ENCODE measurements around the gene TMEM98. TPM values are rescaled to one million over a fixed set of nuclear protein-coding genes. Genes with fewer than 3 reads are reported as not detected.
"Not testable (repeated sequence)": the region's sequence is repeated elsewhere in the genome, so short reads cannot be mapped to it uniquely, and the experiment has no call there.

The TMEM98 gene
- total RNA-seq, 2 donors from 2014 or later: 0.59 to 0.76 TPM

GRCh38 chr17:32955155-32955554, 27.2 kb downstream of the TMEM98 start:
- no peak for DNase-seq (ENCODE audit: low spot score)
- H3K4me3 Mint-ChIP-seq: no peak overlapping the region
- H3K9me3 Mint-ChIP-seq: no peaks in the 10 kb centered on the region
- peaks cover 14 to 44% of the 10 kb centered on the region in 2 donors for H3K27me3 Mint-ChIP-seq
- ATAC-seq: no peak
- H3K4me1 Mint-ChIP-seq (ENCODE audit: low read depth in 2 of 2): no peaks in the 10 kb centered on the region
- no peaks in the 10 kb centered on the region for H3K36me3 Mint-ChIP-seq
- no peak overlapping the region for H3K27ac Mint-ChIP-seq

- H3K4me3 Mint-ChIP-seq: no peak overlapping the region
- no peaks in the 10 kb centered on the region for H3K36me3 Mint-ChIP-seq
- ATAC-seq: no peak
- H3K4me1 Mint-ChIP-seq (ENCODE audit: low read depth in 2 of 2): peaks cover 0 to 5% of the 10 kb centered on the region in 2 donors
- peaks cover 19 to 54% of the 10 kb centered on the region in 2 donors for H3K27me3 Mint-ChIP-seq
- no peak overlapping the region for H3K27ac Mint-ChIP-seq
- no peaks in the 10 kb centered on the region for H3K9me3 Mint-ChIP-seq
- no peak for DNase-seq (ENCODE audit: low spot score)
Observed at GRCh38 chr17:32956240-32956970, 28.5 kb downstream of the TMEM98 start.

GRCh38 chr17:32958418-32958817, 30.5 kb downstream of the TMEM98 start:
- H3K27me3 Mint-ChIP-seq: peaks cover 17 to 57% of the 10 kb centered on the region in 2 donors
- ATAC-seq (no peak), DNase-seq (ENCODE audit: low spot score) (no peak)
- no peak overlapping the region for H3K27ac Mint-ChIP-seq
- peaks cover 0 to 5% of the 10 kb centered on the region in 2 donors for H3K4me1 Mint-ChIP-seq (ENCODE audit: low read depth in 2 of 2)
- no peak overlapping the region for H3K4me3 Mint-ChIP-seq
- H3K36me3 Mint-ChIP-seq: no peaks in the 10 kb centered on the region
- no peaks in the 10 kb centered on the region for H3K9me3 Mint-ChIP-seq

GRCh38 chr17:32960815-32961214, 32.9 kb downstream of the TMEM98 start:
- Mint-ChIP-seq H3K27ac (no peak overlapping the region), H3K36me3 (peaks cover 4% of the 10 kb centered on the region), H3K4me3 (no peak overlapping the region), H3K27me3 (peaks cover 23 to 69% of the 10 kb centered on the region in 2 donors), H3K4me1 (ENCODE audit: low read depth in 2 of 2) (peaks cover 0 to 5% of the 10 kb centered on the region in 2 donors), H3K9me3 (no peaks in the 10 kb centered on the region)
- DNase-seq (ENCODE audit: low spot score) (no peak), ATAC-seq (no peak)

- DNase-seq (ENCODE audit: low spot score) (no peak), ATAC-seq (no peak)
- Mint-ChIP-seq H3K27me3 (peaks cover 20 to 67% of the 10 kb centered on the region in 2 donors), H3K36me3 (peaks cover 4% of the 10 kb centered on the region), H3K4me3 (no peak overlapping the region), H3K27ac (no peak overlapping the region), H3K4me1 (ENCODE audit: low read depth in 2 of 2) (peaks cover 0 to 5% of the 10 kb centered on the region in 2 donors), H3K9me3 (no peaks in the 10 kb centered on the region)
Observed at GRCh38 chr17:32962320-32962711, 34.4 kb downstream of the TMEM98 start.

GRCh38 chr17:32964541-32964940, 36.6 kb downstream of the TMEM98 start:
- H3K4me1 Mint-ChIP-seq (ENCODE audit: low read depth in 2 of 2): peaks cover 0 to 5% of the 10 kb centered on the region in 2 donors
- no peak for ATAC-seq
- no peak for DNase-seq (ENCODE audit: low spot score)
- H3K27ac Mint-ChIP-seq: no peak overlapping the region
- peaks cover 22 to 66% of the 10 kb centered on the region in 2 donors for H3K27me3 Mint-ChIP-seq
- H3K9me3 Mint-ChIP-seq: no peaks in the 10 kb centered on the region
- H3K36me3 Mint-ChIP-seq: peaks cover 4% of the 10 kb centered on the region
- no peak overlapping the region for H3K4me3 Mint-ChIP-seq

GRCh38 chr17:32969231-32969630, 41.3 kb downstream of the TMEM98 start:
- Mint-ChIP-seq H3K27me3 (peaks cover 18 to 27% of the 10 kb centered on the region in 2 donors), H3K4me1 (ENCODE audit: low read depth in 2 of 2) (peaks cover 11 to 17% of the 10 kb centered on the region in 2 donors)
- not testable (repeated sequence) for ATAC-seq; DNase-seq (ENCODE audit: low spot score); H3K36me3 Mint-ChIP-seq; H3K27ac Mint-ChIP-seq; H3K9me3 Mint-ChIP-seq; H3K4me3 Mint-ChIP-seq

- no peaks in the 10 kb centered on the region for H3K36me3 Mint-ChIP-seq
- H3K27ac Mint-ChIP-seq: no peak overlapping the region
- H3K9me3 Mint-ChIP-seq: no peaks in the 10 kb centered on the region
- peak in 1 of 2 donors; percentile 62 for ATAC-seq
- H3K4me3 Mint-ChIP-seq: peak overlapping the region; percentile 5
- peaks cover 18 to 21% of the 10 kb centered on the region in 2 donors for H3K27me3 Mint-ChIP-seq
- no peak for DNase-seq (ENCODE audit: low spot score)
- H3K4me1 Mint-ChIP-seq (ENCODE audit: low read depth in 2 of 2): peaks cover 11 to 17% of the 10 kb centered on the region in 2 donors
Observed at GRCh38 chr17:32970281-32970680, 42.3 kb downstream of the TMEM98 start.

- no peaks in the 10 kb centered on the region for H3K9me3 Mint-ChIP-seq
- H3K27me3 Mint-ChIP-seq: peaks cover 9 to 17% of the 10 kb centered on the region in 2 donors
- DNase-seq (ENCODE audit: low spot score) (no peak), ATAC-seq (peak in 1 of 2 donors; percentile 79)
- peaks cover 11 to 17% of the 10 kb centered on the region in 2 donors for H3K4me1 Mint-ChIP-seq (ENCODE audit: low read depth in 2 of 2)
- no peak overlapping the region for H3K27ac Mint-ChIP-seq
- no peak overlapping the region for H3K4me3 Mint-ChIP-seq
- H3K36me3 Mint-ChIP-seq: no peaks in the 10 kb centered on the region
Observed at GRCh38 chr17:32971171-32971570, 43.2 kb downstream of the TMEM98 start.

- Mint-ChIP-seq H3K4me1 (ENCODE audit: low read depth in 2 of 2) (peaks cover 4 to 9% of the 10 kb centered on the region in 2 donors), H3K27me3 (peaks cover 13 to 22% of the 10 kb centered on the region in 2 donors), H3K27ac (no peak overlapping the region), H3K4me3 (no peak overlapping the region), H3K36me3 (no peaks in the 10 kb centered on the region), H3K9me3 (no peaks in the 10 kb centered on the region)
- ATAC-seq (no peak), DNase-seq (ENCODE audit: low spot score) (no peak)
Observed at GRCh38 chr17:32976131-32976530, 48.2 kb downstream of the TMEM98 start.

GRCh38 chr17:32976605-32977004, 48.7 kb downstream of the TMEM98 start:
- Mint-ChIP-seq H3K4me1 (ENCODE audit: low read depth in 2 of 2) (peaks cover 0 to 5% of the 10 kb centered on the region in 2 donors), H3K27ac (no peak overlapping the region), H3K4me3 (no peak overlapping the region), H3K9me3 (no peaks in the 10 kb centered on the region), H3K27me3 (peaks cover 10 to 22% of the 10 kb centered on the region in 2 donors), H3K36me3 (no peaks in the 10 kb centered on the region)
- ATAC-seq: no peak
- no peak for DNase-seq (ENCODE audit: low spot score)

GRCh38 chr17:32980230-32980629, 52.3 kb downstream of the TMEM98 start:
- no peak overlapping the region for H3K4me3 Mint-ChIP-seq

GRCh38 chr17:32981611-32982010, 53.7 kb downstream of the TMEM98 start:
- not testable (repeated sequence) for H3K9me3 Mint-ChIP-seq; H3K4me3 Mint-ChIP-seq; H3K27ac Mint-ChIP-seq; H3K36me3 Mint-ChIP-seq; ATAC-seq; H3K4me1 Mint-ChIP-seq (ENCODE audit: low read depth in 2 of 2); DNase-seq (ENCODE audit: low spot score)
- H3K27me3 Mint-ChIP-seq: peaks cover 18 to 31% of the 10 kb centered on the region in 2 donors

More at GRCh38 chr17:32980230-32980629, 52.3 kb downstream of the TMEM98 start:
- Mint-ChIP-seq H3K27ac (no peak overlapping the region), H3K27me3 (peaks cover 18 to 31% of the 10 kb centered on the region in 2 donors), H3K9me3 (peaks cover 4% of the 10 kb centered on the region), H3K36me3 (peaks cover 9% of the 10 kb centered on the region), H3K4me1 (ENCODE audit: low read depth in 2 of 2) (peaks cover 0 to 5% of the 10 kb centered on the region in 2 donors)
- DNase-seq (ENCODE audit: low spot score) (no peak), ATAC-seq (no peak)

GRCh38 chr17:32985050-32985756, 57.2 kb downstream of the TMEM98 start:
- no peak for ATAC-seq
- Mint-ChIP-seq H3K4me1 (ENCODE audit: low read depth in 2 of 2) (no peaks in the 10 kb centered on the region), H3K36me3 (peaks cover 15% of the 10 kb centered on the region), H3K9me3 (peaks cover 12% of the 10 kb centered on the region), H3K27ac (no peak overlapping the region), H3K27me3 (peaks cover 15 to 19% of the 10 kb centered on the region in 2 donors), H3K4me3 (no peak overlapping the region)
- DNase-seq (ENCODE audit: low spot score): no peak

Data from natural killer cell treated with Interleukin-12 subunit alpha and Interleukin-12 subunit beta and Interleukin-15 and Interleukin-18, amount 100 ng/mL, for 72 hours (primary cell).